ENCODE data around the gene DNAH9. TPM values are rescaled to one million over a fixed set of nuclear protein-coding genes. Genes with fewer than 3 reads are reported as not detected.

The DNAH9 gene
- total and polyA plus RNA-seq, 4 donors, result under 0.01 to 0.09 TPM; not detected in 2

DNA sequence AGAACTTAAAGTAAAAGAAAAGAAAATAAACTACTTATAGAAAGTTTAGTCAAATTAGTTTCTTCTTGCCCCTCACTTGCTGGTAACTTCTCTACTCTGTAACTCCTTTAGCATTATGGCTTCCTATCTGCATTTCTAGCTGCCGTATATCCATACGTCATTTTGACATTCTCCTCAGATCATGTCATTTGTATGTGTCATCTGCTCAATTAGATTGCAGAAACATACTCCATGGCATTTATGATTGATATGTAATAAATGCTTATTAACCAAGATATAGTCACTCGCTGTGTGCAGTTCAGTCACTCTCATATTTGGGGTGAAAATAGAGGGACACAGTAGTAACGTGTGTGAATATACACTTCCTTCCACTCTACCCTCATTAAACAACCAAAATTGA is 295.6 kb downstream of the DNAH9 start:
- Histone ChIP-seq H3K36me3 (ENCODE audit: control insufficient read depth in 4 of 4, insufficient read depth in 3 of 4, low read depth in 1 of 4, low read length in 3 of 4) (no peaks in the 10 kb centered on the region), H3K9me3 (ENCODE audit: control insufficient read depth in 4 of 4, low read length in 3 of 4) (no peaks in the 10 kb centered on the region), H3K27me3 (ENCODE audit: control insufficient read depth in 4 of 4, insufficient read depth in 4 of 4, low read length in 3 of 4) (no peaks in the 10 kb centered on the region), H3K9ac (ENCODE audit: low read depth in 1 of 2, low read length in 2 of 2) (no peak overlapping the region), H3K4me3 (ENCODE audit: low read depth in 1 of 3, low read length in 3 of 3) (no peak overlapping the region), H3K27ac (ENCODE audit: low read depth in 1 of 2, low read length in 2 of 2) (no peak overlapping the region), H3K4me1 (ENCODE audit: control insufficient read depth in 4 of 4, insufficient read depth in 4 of 4, low read length in 3 of 4) (no peaks in the 10 kb centered on the region)
- DNase-seq (ENCODE audit: low spot score), result no peak
- TF ChIP-seq NR2F2 (IDR thresholded peaks at IDR 0.05) (no peak), GABPA (IDR thresholded peaks at IDR 0.05 in 1 of 2, conservative IDR thresholded peaks at IDR 0.05 in 1 of 2) (no peak), SP1 (IDR thresholded peaks at IDR 0.05) (no peak), HNF4G (IDR thresholded peaks at IDR 0.05) (no peak), RAD21 (IDR thresholded peaks at IDR 0.05) (no peak), ATF3 (IDR thresholded peaks at IDR 0.05) (no peak), JUND (IDR thresholded peaks at IDR 0.05) (no peak)
- TF ChIP-seq, protein P1, sequence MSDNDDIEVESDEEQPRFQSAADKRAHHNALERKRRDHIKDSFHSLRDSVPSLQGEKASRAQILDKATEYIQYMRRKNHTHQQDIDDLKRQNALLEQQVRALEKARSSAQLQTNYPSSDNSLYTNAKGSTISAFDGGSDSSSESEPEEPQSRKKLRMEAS (IDR thresholded peaks at IDR 0.05), result no peak
- 91% methylated on average over 4 of the region's 4 CpGs for WGBS

DNA sequence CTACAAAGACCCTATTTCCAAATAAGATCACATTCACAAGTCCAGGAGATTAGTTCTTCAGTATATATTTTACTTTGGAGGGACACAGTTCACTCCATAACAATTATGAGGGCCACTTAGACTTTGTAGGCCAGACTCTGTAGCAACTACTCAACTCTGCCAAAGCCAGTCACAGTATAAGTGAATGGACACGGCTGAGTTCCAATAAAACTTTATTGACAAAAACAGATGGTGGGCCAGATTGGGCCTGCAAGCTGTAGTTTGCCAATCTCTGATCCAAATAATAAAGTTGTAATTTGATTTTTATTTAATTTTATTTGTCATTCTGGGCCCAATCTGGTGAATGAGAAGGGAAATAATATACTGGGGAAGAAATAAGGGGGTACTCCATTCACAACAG is 297.9 kb downstream of the DNAH9 start:
- 83% methylated on average over 1 of the region's 1 CpG for WGBS
- no peak for DNase-seq (ENCODE audit: low spot score)
- no peak for TF ChIP-seq REST (IDR thresholded peaks at IDR 0.05)
- no peak for TF ChIP-seq FOXA1 (IDR thresholded peaks at IDR 0.05)
- no peak for TF ChIP-seq GABPA (IDR thresholded peaks at IDR 0.05 in 1 of 2, conservative IDR thresholded peaks at IDR 0.05 in 1 of 2)
- no peak for TF ChIP-seq CTCF (IDR thresholded peaks at IDR 0.05; ENCODE audit: low read depth, low read length, missing input control)
- no peak for TF ChIP-seq SP1 (IDR thresholded peaks at IDR 0.05)
- no peak for TF ChIP-seq FOXA2 (IDR thresholded peaks at IDR 0.05)
- TF ChIP-seq YY1 (IDR thresholded peaks at IDR 0.05), result no peak
- TF ChIP-seq HNF4A (conservative IDR thresholded peaks at IDR 0.05), result no peak
- no peak for TF ChIP-seq RAD21 (IDR thresholded peaks at IDR 0.05)
- no peak for TF ChIP-seq JUND (IDR thresholded peaks at IDR 0.05)
- TF ChIP-seq ATF3 (IDR thresholded peaks at IDR 0.05), result no peak
- no peak for TF ChIP-seq EGR1 (IDR thresholded peaks at IDR 0.05; ENCODE audit: low read depth in 2 of 2)
- TF ChIP-seq RXRA (IDR thresholded peaks at IDR 0.05), result no peak
- TF ChIP-seq TAF1 (conservative IDR thresholded peaks at IDR 0.05), result no peak
- TF ChIP-seq, protein P1 (IDR thresholded peaks at IDR 0.05), result no peak
- no peak for TF ChIP-seq HNF4G (IDR thresholded peaks at IDR 0.05)
- TF ChIP-seq NR2F2 (IDR thresholded peaks at IDR 0.05), result no peak
- TF ChIP-seq, protein P2, sequence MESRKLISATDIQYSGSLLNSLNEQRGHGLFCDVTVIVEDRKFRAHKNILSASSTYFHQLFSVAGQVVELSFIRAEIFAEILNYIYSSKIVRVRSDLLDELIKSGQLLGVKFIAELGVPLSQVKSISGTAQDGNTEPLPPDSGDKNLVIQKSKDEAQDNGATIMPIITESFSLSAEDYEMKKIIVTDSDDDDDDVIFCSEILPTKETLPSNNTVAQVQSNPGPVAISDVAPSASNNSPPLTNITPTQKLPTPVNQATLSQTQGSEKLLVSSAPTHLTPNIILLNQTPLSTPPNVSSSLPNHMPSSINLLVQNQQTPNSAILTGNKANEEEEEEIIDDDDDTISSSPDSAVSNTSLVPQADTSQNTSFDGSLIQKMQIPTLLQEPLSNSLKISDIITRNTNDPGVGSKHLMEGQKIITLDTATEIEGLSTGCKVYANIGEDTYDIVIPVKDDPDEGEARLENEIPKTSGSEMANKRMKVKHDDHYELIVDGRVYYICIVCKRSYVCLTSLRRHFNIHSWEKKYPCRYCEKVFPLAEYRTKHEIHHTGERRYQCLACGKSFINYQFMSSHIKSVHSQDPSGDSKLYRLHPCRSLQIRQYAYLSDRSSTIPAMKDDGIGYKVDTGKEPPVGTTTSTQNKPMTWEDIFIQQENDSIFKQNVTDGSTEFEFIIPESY (IDR thresholded peaks at IDR 0.05), result no peak
- no peak overlapping the region for H3K9ac ChIP-seq (ENCODE audit: low read depth in 1 of 2, low read length in 2 of 2)
- no peak overlapping the region for H3K27ac ChIP-seq (ENCODE audit: low read depth in 1 of 2, low read length in 2 of 2)
- no peaks in the 10 kb centered on the region for H3K4me1 ChIP-seq (ENCODE audit: control insufficient read depth in 4 of 4, insufficient read depth in 4 of 4, low read length in 3 of 4)
- H3K27me3 ChIP-seq (ENCODE audit: control insufficient read depth in 4 of 4, insufficient read depth in 4 of 4, low read length in 3 of 4), result no peaks in the 10 kb centered on the region
- no peaks in the 10 kb centered on the region for H3K36me3 ChIP-seq (ENCODE audit: control insufficient read depth in 4 of 4, insufficient read depth in 3 of 4, low read depth in 1 of 4, low read length in 3 of 4)
- no peak overlapping the region for H3K4me3 ChIP-seq (ENCODE audit: low read depth in 1 of 3, low read length in 3 of 3)
- H3K9me3 ChIP-seq (ENCODE audit: control insufficient read depth in 4 of 4, low read length in 3 of 4), result no peaks in the 10 kb centered on the region

Data from liver (tissue), 9 donors.